NCI-H82 treated with DMSO at 0.1 percent for 48 hours (cell line): ENCODE data around the gene NDRG4.

Experiments
- DNase-seq: peaks from one replicate; lab custom pipeline; 2025; ENCODE audit not compliant: unreplicated experiment; lab: John Stamatoyannopoulos, UW

NDRG4 gene

DNA sequence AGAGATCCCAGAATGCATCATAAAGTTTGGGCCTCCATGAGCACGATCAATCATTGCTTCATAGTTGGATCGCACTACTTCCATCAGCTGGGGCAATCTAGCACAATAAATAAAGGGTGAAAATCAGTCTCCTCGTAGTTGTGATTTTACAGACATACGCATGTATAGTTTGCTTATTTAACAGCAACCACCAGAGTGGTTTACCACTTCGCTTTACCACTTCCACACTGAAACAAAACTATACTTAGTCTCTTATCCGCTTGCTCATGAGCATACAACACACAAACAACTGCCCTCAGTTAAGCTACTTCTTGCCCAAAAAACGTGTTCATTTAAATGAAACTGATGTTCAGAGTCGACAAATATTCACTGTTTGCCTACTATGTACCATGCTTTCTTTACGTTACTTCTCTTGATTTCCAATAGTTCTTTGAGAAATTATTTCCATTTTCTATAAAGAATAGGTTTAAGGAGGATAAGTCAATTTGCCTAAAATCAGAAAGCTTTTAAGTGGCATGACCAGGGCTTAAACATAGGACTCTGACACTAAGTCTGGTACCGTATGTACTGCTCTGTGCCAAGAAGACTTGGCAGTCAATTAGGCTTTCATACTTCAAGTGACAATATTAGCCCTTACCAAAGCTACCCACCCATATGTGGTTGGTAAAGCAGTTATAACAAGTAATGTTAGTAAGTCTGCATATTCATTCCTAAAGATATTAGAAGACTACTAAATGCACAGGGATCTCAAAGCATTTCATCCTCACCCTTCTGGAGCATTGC is 37.4 kb downstream of the NDRG4 start:
- DNase-seq = no peak

DNA sequence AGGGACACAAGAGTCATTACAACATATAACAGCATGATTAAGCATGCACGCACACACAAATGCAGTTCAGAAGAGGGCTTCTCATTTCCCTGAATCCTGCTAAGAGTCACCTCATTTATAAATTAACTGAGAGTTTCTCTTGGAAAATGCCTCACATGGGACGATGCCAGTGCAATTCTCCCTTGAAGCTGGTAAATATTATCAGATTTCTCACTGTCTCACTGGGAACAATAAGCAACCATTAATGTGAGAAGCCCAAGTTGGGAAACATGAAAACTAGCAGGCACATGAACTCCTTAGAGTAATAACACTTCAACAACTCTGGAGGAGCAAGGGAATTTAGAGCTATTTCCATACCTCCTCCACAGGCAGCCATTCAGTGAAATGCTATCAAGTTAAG is 41.8 kb downstream of the NDRG4 start:
- no peak for DNase-seq

DNA sequence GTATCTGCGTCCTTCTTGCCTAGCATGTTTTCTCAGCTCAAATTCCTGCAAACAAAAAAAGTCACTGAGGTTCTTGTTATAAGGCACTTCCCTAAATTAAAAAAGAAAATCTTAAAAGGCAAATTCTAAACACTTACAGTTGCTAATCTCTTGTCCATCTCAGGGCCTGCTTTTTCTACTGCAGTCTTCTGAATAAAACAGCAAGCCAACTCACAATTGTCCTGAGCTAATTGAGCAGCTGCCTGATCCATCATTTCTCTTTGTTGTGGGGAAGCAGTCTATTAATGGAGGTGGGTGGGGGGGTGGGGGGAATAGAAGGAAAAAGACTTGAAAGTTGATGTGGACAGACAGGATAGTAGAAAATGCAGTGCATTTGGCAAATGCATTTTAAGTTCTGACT is 42.3 kb downstream of the NDRG4 start:
- DNase-seq = no peak

DNA sequence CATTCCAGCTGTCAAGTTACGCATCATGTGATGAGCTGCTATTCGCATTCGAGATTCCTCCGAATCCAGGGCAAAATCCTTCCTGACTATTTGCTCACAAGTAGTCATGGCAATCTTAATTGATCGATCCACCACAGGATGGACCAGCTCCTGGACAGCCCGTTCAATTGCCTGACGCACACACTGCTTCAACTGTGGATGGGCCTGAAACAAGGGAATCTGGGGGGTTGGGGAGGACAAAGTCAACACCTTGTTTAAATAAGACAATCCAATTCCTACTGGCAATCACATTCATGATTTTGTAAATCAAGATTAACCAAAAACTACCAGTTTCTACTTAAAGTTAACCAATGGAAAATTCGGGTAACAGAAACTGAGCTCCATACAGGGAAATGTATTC is 43.7 kb downstream of the NDRG4 start:
- no peak for DNase-seq

DNA sequence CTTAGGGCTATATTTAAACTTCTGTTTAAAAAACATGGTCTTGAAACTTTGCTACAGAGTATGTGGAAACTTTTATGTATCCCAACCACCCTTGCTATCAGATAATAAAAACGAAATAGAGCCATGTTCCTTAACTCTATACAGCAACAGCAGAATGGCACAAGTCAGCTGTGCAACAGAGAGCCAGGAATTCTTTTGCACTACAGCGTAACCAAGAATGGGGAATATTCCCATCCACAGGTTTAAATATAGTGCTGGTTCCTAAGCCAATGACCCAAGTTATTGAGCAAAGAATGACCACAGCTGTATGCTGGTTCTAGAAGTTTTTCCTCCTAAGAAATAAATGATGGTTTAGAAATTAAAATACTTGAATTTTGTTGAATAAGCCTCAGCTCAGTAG is 48.4 kb downstream of the NDRG4 start:
- no peak for DNase-seq

DNA sequence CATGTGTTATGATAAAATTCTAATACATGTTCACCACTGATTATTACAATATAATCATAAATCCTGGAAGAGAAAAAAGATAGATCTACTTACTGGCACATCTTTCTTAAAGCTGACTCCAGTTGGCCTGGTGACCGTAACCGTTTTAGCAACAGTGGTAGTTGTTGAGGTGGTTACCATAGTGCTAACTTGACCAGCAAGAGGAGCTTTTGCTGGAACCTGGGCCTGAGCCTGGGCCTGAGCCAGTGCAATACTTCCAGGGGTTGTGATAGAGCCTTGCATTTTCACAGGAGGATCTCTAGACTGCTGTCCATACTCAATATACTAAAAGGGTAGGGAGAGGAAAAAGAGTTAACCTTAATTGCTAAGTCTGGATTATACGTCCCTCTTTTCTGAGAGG is 51.6 kb downstream of the NDRG4 start:
- DNase-seq = no peak

DNA sequence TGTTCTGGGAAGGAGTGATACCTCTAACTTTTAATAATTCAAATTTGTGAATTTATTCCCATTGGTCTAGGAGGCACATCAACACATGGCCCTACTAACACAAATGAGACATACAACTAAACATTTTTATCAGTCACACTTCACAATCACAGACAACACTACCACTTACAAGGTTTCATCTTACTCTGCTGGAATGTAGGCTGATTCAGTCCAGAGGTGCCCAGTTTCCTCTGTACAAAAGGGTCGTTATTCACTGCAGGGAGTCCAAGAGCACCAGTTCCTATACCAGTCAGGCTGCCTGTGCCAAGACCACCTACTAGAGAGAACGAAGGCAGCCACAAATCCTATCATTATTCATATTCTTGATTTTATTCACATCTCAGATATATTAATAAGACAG is 56.7 kb downstream of the NDRG4 start:
- DNase-seq = no peak
